GM18868 (cell line): Measurements from ENCODE around the gene DRC1.

ENCODE experiments used
- ATAC-seq: cut with Tn5 transposase; IDR thresholded peaks from one replicate; pipeline ENCODE4 v1.9.1; 2021; ENCODE audit warnings: mild to moderate bottlenecking, moderate library complexity; ENCODE audit not compliant: unreplicated experiment

DRC1 gene

GRCh38 chr2:26442301-26442700 is 40.6 kb downstream of the DRC1 start:
- no peak for ATAC-seq

- ATAC-seq = no peak
Observed at GRCh38 chr2:26442707-26443106, 41.0 kb downstream of the DRC1 start.

GRCh38 chr2:26444236-26444635 is 42.5 kb downstream of the DRC1 start:
- ATAC-seq = no peak

- no peak for ATAC-seq
Observed at GRCh38 chr2:26448651-26449050, 46.9 kb downstream of the DRC1 start.

GRCh38 chr2:26449278-26450030 is 47.7 kb downstream of the DRC1 start:
- ATAC-seq = no peak

GRCh38 chr2:26450031-26450635 is 48.4 kb downstream of the DRC1 start:
- no peak for ATAC-seq

- ATAC-seq = no peak
Observed at GRCh38 chr2:26451700-26452099, 50.0 kb downstream of the DRC1 start.

GRCh38 chr2:26453421-26454329 is 52.0 kb downstream of the DRC1 start:
- no peak for ATAC-seq

- no peak for ATAC-seq
Observed at GRCh38 chr2:26454561-26455001, 52.9 kb downstream of the DRC1 start.

GRCh38 chr2:26455037-26455669 is 53.4 kb downstream of the DRC1 start:
- ATAC-seq = no peak

GRCh38 chr2:26455670-26456439 is 54.1 kb downstream of the DRC1 start:
- no peak for ATAC-seq

GRCh38 chr2:26456440-26457250 is 54.9 kb downstream of the DRC1 start:
- no peak for ATAC-seq

- no peak for ATAC-seq
Observed at GRCh38 chr2:26457251-26457666, 55.5 kb downstream of the DRC1 start.

GRCh38 chr2:26457695-26458364 is 56.1 kb downstream of the DRC1 start:
- no peak for ATAC-seq

- no peak for ATAC-seq
Observed at GRCh38 chr2:26458365-26459042, 56.8 kb downstream of the DRC1 start.

GRCh38 chr2:26459991-26460612 is 58.4 kb downstream of the DRC1 start:
- ATAC-seq = no peak

- ATAC-seq = no peak
Observed at GRCh38 chr2:26460613-26461031, 58.9 kb downstream of the DRC1 start.

GRCh38 chr2:26461601-26462023 is 59.9 kb downstream of the DRC1 start:
- ATAC-seq = no peak
